Measurements from ENCODE around the gene AGXT2. TPM values are rescaled to one million over a fixed set of nuclear protein-coding genes. Genes with fewer than 3 reads are reported as not detected.
A peak's percentile ranks its signal among the peaks of the same experiment; 100 is the strongest.

AGXT2 gene, protein sequence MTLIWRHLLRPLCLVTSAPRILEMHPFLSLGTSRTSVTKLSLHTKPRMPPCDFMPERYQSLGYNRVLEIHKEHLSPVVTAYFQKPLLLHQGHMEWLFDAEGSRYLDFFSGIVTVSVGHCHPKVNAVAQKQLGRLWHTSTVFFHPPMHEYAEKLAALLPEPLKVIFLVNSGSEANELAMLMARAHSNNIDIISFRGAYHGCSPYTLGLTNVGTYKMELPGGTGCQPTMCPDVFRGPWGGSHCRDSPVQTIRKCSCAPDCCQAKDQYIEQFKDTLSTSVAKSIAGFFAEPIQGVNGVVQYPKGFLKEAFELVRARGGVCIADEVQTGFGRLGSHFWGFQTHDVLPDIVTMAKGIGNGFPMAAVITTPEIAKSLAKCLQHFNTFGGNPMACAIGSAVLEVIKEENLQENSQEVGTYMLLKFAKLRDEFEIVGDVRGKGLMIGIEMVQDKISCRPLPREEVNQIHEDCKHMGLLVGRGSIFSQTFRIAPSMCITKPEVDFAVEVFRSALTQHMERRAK
- not detected in 2 replicates for total RNA-seq (2014; rRNA removed; shearing (Covaris generic))

DNA sequence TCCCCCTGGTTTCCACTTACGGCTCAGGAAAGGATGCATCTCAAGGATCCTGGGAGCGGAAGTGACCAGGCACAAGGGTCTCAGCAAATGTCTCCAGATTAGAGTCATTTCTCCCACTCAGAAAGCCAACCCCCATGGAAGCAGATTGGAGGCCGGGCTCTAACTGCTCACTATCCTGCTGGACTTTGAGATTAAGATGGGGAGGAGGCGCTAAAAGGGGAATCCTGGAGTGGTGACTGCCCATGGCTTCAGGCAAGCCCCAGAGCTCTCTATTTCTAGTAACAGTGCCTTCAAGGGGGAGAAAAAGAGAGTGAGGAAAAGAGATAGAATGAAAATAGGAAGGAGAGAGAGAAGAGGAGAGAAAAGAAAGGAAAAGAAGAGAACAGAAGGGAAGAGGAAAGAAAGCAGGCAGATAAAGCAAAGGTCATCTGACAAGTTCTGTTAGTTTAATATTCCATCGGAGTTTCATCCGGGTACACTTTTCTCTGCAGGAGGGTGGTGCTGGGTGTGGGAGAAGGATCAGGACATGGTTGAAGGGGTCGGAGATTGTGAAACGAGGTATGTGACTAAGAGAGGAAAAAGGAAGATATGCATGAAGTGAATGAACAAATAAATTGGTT, at the start of gene AGXT2:
Gene AGXT2 (minus strand): TSS at position 165 of the 620 bp plus-strand sequence. CDS start 57 bp downstream, at position 108.
- DNase-seq (ENCODE audit: low spot score), result peak; percentile 7

DNA sequence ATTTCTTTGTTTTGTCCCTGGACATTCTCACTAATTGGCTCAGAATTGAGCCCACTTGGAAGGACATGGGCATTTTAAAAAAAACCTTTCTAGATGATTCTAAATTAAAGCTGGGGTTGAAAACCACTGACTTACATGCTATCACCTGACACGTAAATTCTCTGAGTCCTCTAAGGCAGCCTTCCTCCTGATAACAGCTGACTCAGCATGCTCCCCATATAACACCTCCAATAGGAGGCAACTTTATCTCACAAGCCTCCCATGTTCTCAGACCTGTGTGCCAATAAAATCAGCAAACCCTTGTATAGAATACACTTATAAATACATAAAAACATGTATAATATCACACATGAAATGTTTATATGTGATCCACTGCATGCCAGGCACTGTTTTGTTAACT, 49.2 kb upstream of the AGXT2 start:
- DNase-seq (ENCODE audit: low spot score), result no peak

DNA sequence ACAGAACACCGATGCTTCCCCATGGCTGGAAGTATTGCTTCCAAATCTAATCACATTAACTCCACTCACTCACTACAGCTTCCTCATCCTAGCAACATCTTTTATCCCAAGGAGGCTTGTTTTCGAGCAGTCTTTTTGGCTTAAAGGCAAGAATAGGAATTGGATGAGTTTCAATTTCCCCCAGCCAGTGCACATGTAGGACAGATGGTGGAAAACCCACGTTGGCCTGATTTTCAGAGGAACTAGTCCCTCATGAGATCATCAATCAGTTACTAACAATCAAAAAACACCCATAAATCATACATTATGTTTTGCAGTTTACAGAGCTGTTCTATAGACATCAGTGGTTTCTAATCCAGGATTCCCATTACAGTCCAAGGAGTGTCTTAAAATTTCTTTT, 48.5 kb upstream of the AGXT2 start:
- DNase-seq (ENCODE audit: low spot score), result no peak

DNA sequence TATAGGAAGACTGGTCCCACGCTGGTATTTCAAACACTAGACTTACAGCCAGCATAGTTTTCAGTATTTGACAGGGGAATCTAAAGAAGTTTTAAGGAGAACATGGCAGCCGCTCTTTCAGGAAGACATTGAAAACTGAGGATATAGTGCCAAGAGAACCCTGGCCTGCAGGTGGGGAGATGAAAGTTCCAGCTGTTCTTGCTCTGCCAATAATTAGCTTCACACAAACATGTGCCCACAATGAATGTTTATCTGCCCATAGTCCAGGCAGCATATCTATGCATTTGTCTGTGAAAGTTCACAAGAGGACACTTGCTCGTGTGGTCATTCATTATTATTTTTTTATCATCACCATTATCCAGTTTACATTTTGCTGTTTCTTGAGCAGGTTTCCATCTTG, 47.6 kb upstream of the AGXT2 start:
- DNase-seq (ENCODE audit: low spot score), result peak; percentile 19

DNA sequence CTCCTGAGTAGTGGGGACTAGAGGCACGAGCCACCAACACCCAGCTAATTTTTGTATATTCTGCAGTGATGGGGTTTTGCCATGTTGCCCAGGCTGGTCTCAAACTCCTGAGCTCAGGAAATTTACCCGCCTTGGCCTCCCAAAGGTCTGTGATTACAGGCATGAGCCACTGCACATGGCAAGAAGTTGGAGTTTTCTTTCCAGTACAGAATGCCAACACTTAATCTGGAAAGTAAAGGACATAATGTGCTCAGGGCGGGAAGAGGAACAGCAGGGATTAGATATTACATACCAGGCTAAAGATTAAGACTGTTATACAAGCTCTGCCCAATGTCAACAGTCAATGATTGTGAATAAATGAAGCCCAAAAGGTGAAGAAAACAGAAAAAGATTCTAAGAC, 47.2 kb upstream of the AGXT2 start:
- DNase-seq (ENCODE audit: low spot score), result no peak

DNA sequence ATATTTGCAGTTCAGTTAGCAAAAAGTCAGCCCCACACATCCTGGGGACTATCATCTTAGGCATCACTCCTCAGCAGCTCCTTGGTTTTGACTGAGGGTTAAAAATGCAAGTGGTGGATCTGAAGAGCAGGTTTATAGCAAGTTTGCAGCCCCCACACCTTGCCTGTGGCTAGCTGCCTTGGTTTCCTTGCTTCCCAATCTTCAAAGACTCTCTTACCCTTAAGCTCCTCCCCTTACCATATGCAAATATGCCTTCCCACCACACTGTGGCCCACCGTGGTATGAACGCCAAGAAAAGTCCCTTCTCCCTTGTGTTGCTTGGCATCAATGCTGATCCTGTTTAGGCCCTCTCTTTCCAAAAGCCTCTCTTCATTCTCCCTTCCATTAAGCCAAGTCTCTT, 45.0 kb upstream of the AGXT2 start:
- DNase-seq (ENCODE audit: low spot score), result no peak

DNA sequence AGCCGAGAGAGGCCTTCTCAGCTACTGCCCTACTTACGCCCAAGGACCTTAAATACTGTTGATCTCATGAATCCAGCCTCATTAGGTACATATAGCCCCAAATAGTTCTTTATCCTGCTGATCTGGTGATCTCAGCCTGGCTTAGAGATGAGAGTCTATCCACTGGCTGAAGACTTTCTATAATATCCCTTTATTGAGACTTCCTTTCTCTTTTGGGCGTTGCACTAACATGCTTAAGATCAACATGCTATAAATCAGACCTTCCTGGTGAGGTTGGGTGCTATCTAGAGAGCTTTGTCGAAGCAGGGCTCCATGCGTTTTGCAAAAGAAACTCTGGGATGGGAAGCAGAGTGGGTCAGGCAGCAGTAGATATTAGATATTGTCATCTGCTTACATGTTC, 44.0 kb upstream of the AGXT2 start:
- no peak for DNase-seq (ENCODE audit: low spot score)

DNA sequence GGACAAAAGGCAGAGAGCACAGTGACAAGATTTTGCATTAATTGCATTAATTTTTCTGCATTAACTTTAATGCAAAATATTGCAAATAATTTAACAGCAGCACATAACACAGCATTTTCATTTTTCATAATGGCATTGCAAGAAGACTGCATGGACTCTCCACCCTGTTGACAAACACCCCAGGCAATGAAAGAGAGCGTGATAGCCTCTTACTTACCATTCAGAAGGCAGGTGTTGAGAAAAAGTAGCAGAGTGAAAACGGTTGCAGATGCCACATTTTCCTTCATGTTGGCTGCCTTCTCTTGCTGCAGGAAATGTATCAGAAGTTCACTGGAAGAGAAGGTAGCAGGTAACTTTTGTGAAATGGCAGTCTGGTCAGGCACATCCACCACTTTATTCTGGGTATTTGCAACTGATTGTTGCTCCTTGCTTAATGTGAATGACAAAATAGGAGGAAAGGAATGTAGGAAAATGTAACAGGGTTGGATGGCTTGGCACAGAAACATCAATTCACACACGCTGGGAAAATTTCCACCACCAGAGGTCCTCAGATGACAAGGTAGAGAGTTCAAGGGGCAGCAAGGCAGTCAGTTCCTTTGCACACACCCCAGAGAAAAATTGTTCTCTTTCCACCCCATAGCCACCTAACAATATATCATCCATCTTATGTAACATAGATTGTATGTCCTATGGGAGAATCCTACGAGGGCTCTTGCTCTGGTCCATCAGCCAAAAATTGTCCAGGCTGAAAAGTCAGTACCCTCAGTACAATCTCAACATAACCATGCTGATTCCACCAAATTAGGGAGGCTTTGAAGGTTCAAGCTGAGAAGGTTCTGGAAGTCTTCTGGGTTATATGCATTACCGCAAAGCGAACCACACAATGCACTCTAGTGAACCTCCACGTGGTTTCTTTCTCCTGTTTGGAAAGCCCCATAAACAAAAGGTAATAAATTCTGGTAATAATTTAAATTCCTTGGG, 41.9 kb upstream of the AGXT2 start:
- peak; percentile 94 for DNase-seq (ENCODE audit: low spot score)

DNA sequence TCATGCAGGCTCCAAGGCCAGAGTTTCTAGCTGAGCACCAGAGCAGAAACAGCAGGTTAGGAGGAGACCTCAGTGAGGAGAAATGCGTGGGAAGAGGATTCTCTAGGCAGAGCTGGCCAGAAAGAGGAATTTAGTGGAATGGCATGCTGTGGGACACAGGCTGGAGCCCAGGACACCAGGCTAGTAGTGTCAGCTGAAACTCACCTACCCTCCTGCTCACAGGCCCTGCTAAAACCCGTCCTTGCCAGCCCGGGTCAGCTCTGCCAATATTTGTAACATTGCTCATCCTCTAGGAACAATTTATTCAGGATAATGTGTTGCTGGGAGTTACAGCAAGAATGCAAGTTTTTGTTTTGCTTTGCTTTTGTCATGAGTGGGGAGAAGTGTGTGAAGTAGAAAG, 40.2 kb upstream of the AGXT2 start:
- DNase-seq (ENCODE audit: low spot score), result no peak

DNA sequence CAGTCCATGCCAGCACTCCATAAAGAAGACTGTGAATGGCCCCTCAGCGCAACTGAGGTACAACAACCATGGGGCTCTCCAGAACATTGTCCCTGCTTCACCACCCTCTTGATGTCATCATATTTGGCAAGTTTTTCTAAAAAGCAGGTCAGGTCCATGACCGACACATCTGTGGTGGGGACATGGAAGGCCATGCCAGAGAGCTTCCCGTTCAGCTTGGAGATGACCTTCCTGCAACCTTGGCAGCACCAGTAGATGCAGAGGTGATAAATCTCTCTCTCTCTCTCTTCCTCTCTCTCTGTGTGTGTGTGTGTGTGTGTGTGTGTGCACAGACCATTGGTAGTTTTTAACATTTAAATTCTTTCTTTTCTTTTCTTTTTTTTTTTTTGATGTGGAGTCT, 35.4 kb upstream of the AGXT2 start:
- DNase-seq (ENCODE audit: low spot score), result no peak

DNA sequence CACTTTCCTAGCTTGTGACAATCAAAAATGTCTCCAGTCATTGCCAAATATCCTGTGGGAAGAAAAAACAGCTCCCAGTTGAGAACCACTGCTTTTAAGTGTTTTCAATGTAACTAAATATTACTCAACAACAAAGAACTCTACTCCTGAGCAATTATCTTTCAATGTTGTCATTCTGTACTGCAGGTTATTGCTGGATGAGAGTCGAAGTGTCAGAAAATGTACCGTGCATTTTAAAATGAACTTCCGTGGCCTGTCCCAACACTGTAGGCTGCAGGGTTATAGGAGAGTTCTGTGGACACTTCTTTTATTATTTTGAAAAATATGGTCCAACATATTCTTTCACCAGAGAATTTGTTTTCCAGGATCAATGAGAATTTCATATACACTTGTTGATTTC, 34.8 kb upstream of the AGXT2 start:
- no peak for DNase-seq (ENCODE audit: low spot score)

DNA sequence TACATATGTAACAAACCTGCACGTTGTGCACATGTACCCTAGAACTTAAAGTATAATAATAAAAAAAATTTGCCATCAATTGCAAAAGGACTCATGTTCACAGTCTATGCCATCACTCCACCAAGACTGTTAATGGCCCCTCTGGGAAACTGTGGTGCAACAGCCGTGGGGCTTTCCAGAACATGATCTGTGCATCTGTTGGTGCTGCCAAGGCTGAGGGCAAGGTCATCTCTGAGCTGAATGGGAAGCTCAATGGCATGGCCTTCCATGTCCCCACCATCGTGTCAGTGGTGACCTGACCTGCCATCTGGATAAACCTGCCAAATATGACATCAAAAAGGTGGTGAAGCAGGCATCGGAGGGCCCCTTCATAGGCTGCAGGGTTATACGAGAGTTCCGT, 33.4 kb upstream of the AGXT2 start:
- no peak for DNase-seq (ENCODE audit: low spot score)

DNA sequence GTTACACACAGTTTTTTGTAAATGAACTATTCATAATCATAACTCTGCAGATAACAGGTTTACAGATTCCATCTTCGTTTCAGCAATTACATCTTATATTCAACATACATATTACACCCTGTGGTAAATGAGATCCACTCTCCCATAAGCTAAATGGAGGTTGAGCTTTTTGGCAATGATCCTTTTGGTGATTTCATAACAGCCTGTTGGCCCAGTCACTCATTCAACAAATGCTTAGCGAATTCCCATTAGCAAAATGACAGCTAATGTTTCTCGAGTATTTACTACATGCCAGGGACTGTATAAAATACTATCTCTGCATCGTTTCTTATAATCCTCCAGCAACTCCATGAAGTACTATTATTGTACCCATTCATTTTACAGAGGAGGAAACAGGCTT, 25.4 kb upstream of the AGXT2 start:
- no peak for DNase-seq (ENCODE audit: low spot score)

DNA sequence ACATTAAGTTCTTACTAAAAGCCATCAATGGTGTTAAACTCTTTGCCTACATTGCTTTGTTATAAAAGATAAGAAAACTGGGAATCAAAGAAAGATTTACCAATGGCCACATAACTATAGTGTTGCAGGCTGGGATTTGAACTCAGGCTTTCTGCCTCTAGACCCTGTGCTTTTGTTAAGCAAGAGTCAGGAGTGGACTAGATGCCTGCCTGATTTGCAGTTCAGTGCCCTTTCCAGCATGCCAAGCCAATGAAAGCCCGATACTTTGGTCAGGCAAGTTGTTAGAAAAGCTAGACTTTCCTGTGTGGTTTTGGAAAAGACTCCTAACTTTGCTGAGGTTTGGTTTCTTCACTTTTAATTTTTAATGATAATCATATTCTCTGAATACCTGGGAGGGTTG, 21.4 kb upstream of the AGXT2 start:
- DNase-seq (ENCODE audit: low spot score), result no peak

DNA sequence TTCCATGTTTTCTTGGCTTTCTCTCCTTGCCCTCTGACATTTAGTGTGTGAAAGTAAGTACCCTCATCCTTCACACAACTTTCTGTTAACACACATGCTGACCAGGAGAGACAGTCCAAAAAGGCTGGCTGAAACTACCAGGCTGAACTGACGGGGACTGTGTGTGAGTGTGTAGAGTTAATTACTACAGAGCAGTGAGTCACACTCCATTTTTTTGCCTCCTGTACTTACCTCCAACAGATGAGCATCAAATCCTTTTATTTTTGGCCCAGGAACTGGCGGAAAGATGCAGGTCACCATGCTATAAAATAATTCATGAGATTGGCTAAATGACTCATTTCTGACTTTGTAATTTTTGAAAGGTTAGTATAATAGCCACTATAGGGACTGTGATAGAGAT, 20.2 kb upstream of the AGXT2 start:
- DNase-seq (ENCODE audit: low spot score), result no peak

DNA sequence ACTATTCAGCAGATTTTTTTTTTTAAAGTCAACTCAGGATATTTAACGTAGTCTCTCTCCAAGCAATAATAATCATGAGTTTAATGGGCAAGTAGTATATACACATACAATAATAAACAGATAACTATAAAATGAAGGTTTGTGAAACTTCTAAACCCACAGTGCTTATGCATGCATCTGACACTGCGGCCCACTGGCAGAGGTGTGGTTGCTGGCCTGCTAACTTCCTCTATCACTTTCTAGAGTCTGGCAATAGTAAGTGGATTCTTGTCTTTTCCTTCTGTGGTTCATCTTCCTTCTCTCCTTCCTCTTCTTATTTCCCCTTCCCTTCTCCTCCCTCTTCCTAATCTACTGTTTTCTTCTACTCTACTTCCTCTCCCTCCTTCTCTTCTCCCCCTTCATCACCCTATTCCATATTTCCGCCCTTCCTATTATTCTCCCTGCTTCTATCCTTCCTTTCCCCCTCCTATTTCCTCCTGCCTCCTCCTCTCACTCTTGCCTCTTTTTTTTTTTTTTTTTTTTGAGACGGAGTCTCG, 18.6 kb upstream of the AGXT2 start:
- DNase-seq (ENCODE audit: low spot score), result no peak

DNA sequence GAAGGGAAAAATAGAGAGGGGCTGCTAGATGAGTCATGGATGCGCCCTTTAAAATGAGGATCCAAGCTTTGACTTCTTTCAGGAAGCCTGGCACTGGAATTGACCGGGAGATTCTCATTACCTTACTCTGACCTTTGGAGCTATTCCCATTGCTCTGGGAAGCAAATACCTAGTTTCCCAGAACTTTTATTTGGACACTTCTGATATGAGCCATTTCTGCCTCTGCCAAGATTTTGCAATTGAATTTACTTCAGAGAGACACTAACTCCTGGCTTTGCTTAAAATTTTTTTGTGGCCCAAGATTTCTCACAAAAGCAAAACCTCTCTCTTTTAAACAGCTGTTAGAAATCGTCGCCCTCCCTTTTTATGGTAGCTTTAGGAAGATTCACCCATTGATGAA, 15.7 kb upstream of the AGXT2 start:
- DNase-seq (ENCODE audit: low spot score), result no peak

DNA sequence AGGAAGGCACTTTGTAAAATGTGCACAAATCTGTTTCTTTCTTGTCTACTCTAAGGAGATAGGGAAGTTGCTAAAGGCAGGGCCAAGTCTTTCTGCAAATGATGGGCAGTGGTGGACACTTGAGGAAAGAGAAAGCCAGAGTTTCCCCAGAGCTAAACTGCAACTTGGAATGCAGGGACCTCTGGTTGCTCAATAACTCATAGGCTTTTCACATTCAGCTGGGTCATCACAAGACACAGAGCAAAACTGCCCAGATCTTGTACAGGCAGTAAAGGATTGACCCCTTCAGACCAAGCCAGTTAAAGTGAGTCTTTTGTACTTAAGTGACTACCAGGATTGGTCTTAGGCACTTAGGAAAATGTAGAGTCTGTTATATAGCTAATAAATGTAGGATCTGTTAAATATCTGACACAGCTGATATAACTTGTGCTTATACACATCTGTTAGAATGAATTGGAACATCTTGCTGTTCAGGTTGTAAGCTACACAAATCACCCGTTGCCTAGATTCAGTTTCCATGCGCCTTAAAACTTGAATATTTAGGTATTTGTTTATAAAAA, 13.5 kb upstream of the AGXT2 start:
- DNase-seq (ENCODE audit: low spot score), result no peak

DNA sequence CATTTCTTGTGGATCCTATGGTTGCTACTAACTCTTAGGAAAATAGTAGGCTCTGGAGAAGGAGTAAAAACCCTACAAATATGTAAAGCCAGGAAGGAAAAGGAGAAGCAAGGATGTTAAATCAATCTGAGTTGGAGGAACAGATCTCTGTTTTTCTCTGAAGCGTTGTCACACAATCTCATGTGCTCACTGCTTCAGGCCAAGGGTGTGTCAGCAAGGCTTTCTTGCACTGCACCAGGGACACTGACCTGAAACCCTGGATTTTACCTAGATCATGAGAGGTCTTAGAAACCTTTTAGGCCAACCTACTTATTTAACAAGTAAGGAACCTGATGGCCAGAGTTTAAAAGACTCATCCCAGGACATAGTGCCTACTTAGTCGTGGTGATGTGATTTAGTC, 12.5 kb upstream of the AGXT2 start:
- DNase-seq (ENCODE audit: low spot score), result no peak

DNA sequence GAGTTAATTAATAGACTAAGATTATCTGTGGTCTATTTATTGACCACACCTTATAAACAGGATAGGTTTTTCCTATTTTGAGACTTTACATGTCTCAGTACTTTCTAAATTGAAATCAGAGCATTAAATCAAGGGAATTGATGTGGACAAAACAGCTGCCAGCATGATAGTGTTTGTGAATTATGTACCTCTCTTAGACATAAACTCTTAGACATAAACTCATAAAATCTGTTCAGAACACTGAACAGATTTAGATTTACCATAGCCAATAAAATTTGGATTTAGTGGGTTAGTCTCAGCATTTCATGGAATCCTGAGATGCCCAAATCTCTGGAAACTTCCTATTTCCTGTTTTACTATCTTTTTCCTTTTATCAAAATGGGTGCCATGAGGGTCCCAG, 11.5 kb upstream of the AGXT2 start:
- DNase-seq (ENCODE audit: low spot score), result no peak

DNA sequence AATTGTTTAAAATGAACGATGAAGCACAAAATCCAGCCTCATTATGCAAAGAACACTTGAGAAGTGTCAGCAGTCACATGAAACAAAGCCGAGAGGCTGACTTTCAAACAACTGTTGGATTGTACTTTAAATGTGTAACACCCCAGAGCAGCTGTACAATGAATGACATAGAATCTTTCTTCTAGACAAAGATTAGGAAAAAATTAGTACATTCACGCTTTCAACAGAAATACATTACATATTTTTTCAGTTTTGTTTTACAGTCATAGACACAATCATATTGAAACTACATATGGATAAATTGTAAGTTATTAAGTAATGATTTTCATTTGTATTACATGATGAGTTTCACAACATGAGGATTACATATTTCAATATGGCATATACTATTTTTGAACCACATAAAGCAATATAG, 10.6 kb upstream of the AGXT2 start:
- no peak for DNase-seq (ENCODE audit: low spot score)

Measured in HT-29 (cell line).